Measurements from ENCODE around the gene ACSF2.
"Not testable (repeated sequence)": the region's sequence is repeated elsewhere in the genome, so short reads cannot be mapped to it uniquely, and the experiment has no call there.

- not testable (repeated sequence) for TF ChIP-seq CTCF (IDR thresholded peaks at IDR 0.05; ENCODE audit: low read length); EZH2 (optimal IDR thresholded peaks at IDR 0.05; ENCODE audit: low read depth, low read length); EZH2phosphoT487 (IDR thresholded peaks at IDR 0.05; ENCODE audit: low read length)
Observed at GRCh38 chr17:50398672-50399071, 27.3 kb upstream of the ACSF2 start.
